Activated naive CD4-positive, alpha-beta T cell treated with anti-CD3 and anti-CD28 coated beads, Interleukin-2, amount 50 U/mL, for 24 hours (primary cell): Measurements from ENCODE around the gene COL13A1.

Source experiments
- H3K27ac Mint-ChIP-seq: one replicate; pipeline ENCODE4 v1.8.0; 2021; ENCODE audit warnings: mild to moderate bottlenecking, mixed read lengths
- H3K27me3 Mint-ChIP-seq: one replicate; pipeline ENCODE4 v1.8.0; 2021; ENCODE audit warnings: mixed read lengths
- H3K36me3 Mint-ChIP-seq: one replicate; pipeline ENCODE4 v1.8.0; 2021; ENCODE audit warnings: mixed read lengths
- H3K4me1 Mint-ChIP-seq: one replicate; pipeline ENCODE4 v1.8.0; 2021; ENCODE audit warnings: mixed read lengths
- H3K4me3 Mint-ChIP-seq: one replicate; pipeline ENCODE4 v1.8.0; 2021; ENCODE audit warnings: mild to moderate bottlenecking, mixed read lengths
- H3K9me3 Mint-ChIP-seq: one replicate; pipeline ENCODE4 v1.8.0; 2021; ENCODE audit warnings: mixed read lengths

COL13A1 gene

DNA sequence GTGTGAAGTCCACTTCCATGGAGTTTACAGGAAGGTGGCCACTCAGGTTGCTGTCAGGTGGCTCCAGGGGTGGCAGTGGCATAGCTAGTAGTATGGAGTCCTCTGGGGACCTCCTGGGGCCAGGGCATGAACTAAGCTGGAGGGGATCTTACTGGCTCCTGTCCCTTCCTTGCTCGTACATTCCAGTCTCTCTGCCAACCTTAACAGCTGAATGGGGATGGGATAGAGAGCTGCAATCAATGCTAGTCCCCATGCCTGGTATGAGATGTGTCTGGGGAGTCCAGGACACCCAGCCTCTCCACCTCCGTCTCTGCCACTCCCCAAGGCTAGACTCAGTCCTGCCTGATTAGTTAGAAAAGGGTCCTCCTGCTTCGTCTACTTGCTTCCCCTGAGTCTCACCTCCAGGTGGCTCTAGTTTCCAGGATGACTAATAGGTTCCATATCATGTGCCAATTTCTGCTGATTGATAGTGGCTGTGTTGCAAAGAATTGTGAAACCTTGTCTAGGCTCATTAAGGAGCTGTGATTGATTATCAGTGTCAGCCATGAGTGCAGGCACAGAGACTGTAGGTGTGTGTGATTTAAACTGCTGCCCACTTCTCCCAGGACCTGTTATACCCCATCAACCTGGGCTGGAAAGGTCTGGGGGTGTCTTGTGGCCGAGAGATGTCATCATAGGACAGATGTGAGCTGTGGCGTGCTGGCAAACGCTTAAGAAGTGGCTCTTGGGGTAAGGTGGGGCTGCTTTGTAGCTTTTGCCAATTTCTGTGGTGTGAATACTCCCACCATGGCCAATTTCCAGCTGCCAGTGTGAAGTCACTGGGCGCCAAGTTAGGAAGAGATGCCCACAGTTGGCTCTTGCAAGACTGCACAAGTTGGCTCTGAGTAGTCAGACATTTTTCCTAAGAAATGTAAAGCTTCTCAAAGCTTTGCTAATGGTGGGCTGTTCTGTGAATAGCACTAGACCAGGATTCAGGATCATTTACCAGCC is 59.8 kb downstream of the COL13A1 start:
- H3K4me1 Mint-ChIP-seq, result no peaks in the 10 kb centered on the region
- H3K36me3 Mint-ChIP-seq, result no peaks in the 10 kb centered on the region
- H3K9me3 Mint-ChIP-seq, result no peaks in the 10 kb centered on the region
- no peak overlapping the region for H3K27ac Mint-ChIP-seq
- H3K4me3 Mint-ChIP-seq, result no peak overlapping the region
- no peaks in the 10 kb centered on the region for H3K27me3 Mint-ChIP-seq

DNA sequence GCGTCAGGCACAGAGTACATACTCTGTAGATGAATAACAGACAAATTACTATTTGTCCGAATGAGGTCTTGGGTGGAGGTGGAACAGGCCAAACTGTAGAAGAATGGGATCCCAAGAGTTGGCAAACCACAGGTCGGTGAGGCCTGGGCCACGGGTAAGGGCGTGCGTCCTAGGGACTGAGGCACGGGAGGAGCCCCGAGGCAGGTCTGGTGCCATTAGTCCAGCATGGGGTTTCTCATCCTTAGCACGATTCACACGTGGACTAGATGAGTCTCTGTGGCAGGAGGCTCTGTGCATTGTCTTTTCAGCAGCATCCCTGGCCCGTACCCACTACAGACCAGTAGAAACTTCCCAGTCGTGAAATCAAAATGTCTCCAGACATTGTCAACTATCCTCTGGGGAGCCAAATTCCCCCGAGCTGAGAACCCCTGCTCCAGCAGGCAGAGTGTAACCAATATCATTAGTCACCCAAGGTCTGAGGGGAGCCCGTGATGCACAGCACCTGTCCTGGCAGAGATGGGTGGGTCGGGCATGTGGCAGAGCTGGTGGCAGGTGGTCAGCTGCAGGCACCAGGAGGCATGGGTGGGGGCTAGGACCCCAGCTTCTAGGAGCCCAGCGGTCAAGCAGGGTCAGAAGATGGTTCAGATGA is 61.3 kb downstream of the COL13A1 start:
- Mint-ChIP-seq H3K9me3 (no peaks in the 10 kb centered on the region), H3K4me1 (no peaks in the 10 kb centered on the region), H3K36me3 (no peaks in the 10 kb centered on the region), H3K27ac (no peak overlapping the region), H3K27me3 (no peaks in the 10 kb centered on the region), H3K4me3 (no peak overlapping the region)

DNA sequence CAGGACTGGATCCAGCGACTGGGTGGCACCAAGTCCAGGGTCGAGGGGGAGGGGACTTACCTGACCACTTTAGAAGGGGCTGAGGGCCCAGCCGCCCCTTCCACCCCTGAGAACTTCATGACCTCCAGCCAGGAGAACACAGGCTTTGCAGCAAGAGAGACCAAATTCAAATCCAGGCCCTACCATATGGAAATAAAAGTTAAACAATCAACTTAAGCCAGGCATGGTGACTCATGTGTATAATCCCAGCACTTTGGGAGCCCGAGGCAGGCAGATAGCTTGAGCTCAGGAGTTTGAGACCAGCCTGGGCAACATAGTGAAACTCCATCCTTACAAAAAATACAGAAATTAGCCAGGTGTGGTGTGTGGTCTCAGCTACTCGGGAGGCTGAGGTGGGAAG is 61.9 kb downstream of the COL13A1 start:
- Mint-ChIP-seq H3K27ac (no peak overlapping the region), H3K9me3 (no peaks in the 10 kb centered on the region), H3K36me3 (no peaks in the 10 kb centered on the region), H3K27me3 (no peaks in the 10 kb centered on the region), H3K4me3 (no peak overlapping the region), H3K4me1 (no peaks in the 10 kb centered on the region)

DNA sequence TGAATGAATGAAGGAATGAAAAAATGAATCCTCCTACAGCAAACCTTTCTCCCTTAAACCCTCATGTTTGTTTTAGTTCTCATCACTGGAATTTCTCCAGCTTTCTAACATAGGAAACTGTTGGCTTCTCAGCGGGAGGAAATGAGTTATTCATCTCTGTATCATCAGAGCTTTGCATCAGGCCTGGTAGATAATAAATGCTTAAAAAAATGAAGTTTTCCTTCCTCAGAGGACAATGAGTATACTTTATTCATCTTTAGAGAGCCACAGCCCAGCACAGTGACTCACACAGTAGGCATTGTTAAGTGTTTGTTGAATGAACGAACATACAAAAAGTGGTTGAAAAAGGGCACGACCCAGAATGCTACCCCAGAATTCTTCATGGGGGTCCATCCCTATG is 62.6 kb downstream of the COL13A1 start:
- no peaks in the 10 kb centered on the region for H3K4me1 Mint-ChIP-seq
- H3K36me3 Mint-ChIP-seq, result no peaks in the 10 kb centered on the region
- H3K27me3 Mint-ChIP-seq, result no peaks in the 10 kb centered on the region

DNA sequence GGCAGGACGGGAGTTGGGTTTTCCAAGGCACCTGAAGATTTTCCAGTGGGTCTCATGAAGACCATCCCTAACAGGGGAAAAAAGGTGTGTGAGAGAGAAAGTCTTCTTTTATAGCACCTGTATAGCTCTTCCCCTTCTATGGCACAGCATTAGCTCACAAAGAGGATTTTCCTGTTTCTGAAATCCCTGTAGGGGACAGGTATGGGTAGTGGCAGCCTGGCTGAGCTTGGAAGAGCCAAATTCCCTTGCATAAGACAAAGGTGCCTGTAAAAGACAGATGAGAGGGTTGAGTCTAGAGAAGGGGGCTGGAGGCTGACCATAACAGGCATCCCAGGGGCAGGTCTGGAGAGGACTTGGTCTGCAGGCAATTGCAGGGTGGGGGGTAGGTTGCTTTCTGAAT is 63.7 kb downstream of the COL13A1 start:
- no peaks in the 10 kb centered on the region for H3K9me3 Mint-ChIP-seq
- no peak overlapping the region for H3K4me3 Mint-ChIP-seq
- no peaks in the 10 kb centered on the region for H3K27me3 Mint-ChIP-seq
- H3K36me3 Mint-ChIP-seq, result no peaks in the 10 kb centered on the region
- H3K27ac Mint-ChIP-seq, result no peak overlapping the region
- H3K4me1 Mint-ChIP-seq, result no peaks in the 10 kb centered on the region

More for the DNA sequence above, 62.6 kb downstream of the COL13A1 start:
- Mint-ChIP-seq H3K27ac (no peak overlapping the region), H3K4me3 (no peak overlapping the region), H3K9me3 (no peaks in the 10 kb centered on the region)

DNA sequence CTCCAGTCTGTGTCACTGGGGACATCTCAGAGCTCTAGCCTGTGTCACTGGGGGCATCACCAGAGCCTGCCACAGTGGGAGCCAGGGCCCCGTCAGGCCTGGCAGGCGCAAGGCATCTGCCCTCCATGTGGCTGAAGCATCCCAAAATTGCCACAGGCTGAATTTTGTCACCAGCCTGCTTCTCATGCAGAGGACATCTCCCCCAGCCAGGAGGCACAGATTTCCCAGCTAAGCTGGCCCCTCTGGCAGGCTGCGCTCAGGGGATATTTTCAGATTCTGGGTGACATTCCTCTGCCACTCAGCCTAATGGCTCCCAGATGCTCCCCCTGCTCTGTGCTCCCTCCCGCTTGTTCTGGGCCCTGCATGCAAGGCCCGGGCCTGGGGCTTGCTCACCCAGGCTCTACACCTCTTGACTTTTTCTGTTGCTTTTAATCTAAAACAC is 64.6 kb downstream of the COL13A1 start:
- no peak overlapping the region for H3K4me3 Mint-ChIP-seq
- no peaks in the 10 kb centered on the region for H3K4me1 Mint-ChIP-seq
- no peak overlapping the region for H3K27ac Mint-ChIP-seq
- no peaks in the 10 kb centered on the region for H3K9me3 Mint-ChIP-seq
- H3K27me3 Mint-ChIP-seq, result no peaks in the 10 kb centered on the region
- no peaks in the 10 kb centered on the region for H3K36me3 Mint-ChIP-seq

DNA sequence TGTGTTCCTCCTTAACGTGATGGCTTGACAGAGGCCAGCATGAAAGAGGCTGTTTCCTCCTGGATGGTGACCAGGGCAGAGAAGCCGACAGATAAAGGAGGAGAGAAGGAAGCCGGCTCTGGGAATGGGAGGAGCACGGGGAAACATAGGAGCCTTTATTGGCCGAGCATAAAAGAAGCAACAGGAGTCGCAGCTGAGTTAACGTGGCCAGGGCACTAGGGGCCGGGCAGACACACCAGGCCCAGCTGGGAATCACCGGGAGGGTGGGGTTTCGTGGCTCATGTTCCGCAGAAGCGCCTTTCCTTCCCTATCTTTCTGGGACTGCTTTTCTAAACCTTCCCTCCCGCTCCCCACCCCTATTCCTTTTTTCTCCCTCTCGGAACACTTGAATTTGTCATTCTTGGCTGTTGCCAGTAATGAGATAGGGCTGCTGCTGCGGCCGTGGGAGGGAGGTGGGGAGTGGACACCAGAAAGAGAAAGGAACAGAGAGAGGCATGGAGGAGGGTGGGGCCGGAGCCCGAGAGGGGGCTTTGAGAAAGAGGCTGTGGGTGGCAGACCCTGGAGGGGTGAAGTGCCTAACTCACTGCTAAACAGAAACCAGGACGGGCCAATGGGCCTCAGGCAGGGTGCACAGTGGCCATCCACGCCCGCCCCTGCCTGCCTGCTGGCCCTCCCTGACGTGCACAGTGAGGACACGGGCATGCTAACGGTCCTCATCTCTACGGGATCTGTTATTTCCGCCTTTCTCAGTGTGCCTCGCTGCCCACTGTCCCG is 65.2 kb downstream of the COL13A1 start:
- Mint-ChIP-seq H3K27me3 (no peaks in the 10 kb centered on the region), H3K4me1 (no peaks in the 10 kb centered on the region), H3K4me3 (no peak overlapping the region), H3K27ac (no peak overlapping the region), H3K36me3 (no peaks in the 10 kb centered on the region), H3K9me3 (no peaks in the 10 kb centered on the region)

DNA sequence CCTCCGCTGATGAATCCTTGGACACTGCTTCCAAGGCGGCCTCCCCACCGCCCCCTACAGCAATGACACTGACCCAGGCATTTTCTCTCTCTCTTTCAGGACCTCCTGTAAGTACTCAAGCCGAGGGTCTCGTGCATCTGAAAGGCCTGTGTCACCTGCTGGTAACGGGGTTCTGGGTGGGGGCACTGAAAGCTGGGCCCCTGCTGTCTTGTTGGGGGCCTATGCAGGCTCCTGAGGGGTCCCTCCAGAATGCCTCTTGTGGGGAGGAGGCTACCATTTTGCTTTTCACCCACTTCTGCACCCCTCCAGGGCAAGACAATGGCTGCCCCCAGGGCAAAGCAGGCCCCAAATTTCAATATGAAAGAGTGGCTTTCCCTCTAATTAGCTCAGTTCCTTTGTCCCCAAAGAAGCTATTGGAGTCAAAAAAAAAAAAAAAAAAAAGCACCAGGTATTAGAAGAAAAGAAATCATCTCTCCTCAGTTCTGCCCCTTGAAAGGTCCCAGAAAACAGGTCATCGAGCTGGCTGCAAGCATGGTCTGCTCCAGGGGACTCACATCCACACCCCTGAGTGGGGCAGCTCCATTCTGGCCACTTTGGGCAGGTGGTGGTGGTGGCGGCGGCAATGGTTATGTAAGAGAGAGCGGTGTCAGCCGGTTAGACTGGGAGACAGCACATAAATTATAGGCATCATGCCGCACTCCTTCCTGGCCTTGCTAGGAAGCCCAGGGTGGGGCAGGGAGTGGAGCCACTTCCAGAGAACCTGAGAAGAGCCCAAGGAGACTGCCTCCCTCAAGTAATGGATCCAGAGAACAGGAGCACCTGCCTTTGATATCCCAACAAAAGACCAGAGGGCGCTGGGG is 66.2 kb downstream of the COL13A1 start:
- H3K36me3 Mint-ChIP-seq, result no peaks in the 10 kb centered on the region
- H3K4me3 Mint-ChIP-seq, result no peak overlapping the region
- H3K9me3 Mint-ChIP-seq, result no peaks in the 10 kb centered on the region
- no peaks in the 10 kb centered on the region for H3K4me1 Mint-ChIP-seq
- no peak overlapping the region for H3K27ac Mint-ChIP-seq
- no peaks in the 10 kb centered on the region for H3K27me3 Mint-ChIP-seq

DNA sequence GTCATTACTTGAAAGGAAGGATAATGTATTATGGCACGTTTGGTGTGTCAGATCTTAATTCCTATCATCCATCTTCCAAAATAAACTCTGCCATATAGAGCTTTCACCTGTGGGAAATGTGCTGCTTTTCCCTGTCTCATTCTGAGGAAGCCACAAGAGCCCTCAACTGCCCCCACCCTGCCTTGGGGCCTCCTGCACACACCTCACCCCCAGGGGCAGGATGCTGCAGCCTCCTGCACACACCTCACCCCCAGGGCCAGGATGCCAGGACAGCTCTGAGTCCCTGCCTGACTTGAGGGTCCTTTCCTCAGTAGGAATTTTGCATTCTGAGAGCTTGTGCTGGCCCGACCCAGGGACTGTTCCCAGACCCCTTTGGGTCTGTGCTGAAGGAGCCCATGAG is 67.1 kb downstream of the COL13A1 start:
- Mint-ChIP-seq H3K27ac (no peak overlapping the region), H3K36me3 (no peaks in the 10 kb centered on the region), H3K27me3 (no peaks in the 10 kb centered on the region), H3K4me1 (no peaks in the 10 kb centered on the region), H3K9me3 (no peaks in the 10 kb centered on the region), H3K4me3 (no peak overlapping the region)

DNA sequence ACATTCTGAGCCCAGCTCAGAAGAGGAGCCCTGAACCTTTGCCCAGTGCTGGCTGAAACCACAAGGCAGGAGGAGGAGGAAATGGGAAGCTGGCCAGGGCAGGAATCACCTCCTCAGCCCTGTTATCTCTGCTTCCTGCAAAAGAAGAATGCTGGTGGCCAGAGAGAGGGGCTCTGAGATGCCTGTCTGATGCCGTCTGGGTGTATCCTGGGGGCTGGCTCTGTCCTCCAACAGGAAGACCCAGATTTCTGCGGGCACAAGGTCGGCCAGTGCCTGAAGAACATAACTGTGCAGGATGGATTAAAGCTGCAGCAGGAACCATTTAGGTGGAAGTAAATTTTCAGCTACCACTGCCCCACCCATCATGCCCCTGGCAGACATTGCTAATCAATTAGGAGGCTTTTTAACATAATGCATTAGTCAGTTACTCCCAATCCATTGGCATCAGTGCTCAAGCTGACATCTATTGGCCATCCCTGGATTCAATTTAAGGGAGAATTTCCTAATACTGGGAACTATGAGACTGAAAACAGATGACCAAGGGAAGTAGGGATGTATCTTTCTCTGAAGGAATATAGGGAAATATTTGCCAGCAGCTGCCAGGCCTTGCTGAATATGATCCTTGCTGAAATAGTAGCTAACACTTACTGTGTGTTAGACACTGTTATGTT is 67.7 kb downstream of the COL13A1 start:
- H3K4me3 Mint-ChIP-seq, result no peak overlapping the region
- no peaks in the 10 kb centered on the region for H3K36me3 Mint-ChIP-seq
- no peaks in the 10 kb centered on the region for H3K9me3 Mint-ChIP-seq
- no peaks in the 10 kb centered on the region for H3K4me1 Mint-ChIP-seq
- H3K27ac Mint-ChIP-seq, result no peak overlapping the region
- no peaks in the 10 kb centered on the region for H3K27me3 Mint-ChIP-seq

DNA sequence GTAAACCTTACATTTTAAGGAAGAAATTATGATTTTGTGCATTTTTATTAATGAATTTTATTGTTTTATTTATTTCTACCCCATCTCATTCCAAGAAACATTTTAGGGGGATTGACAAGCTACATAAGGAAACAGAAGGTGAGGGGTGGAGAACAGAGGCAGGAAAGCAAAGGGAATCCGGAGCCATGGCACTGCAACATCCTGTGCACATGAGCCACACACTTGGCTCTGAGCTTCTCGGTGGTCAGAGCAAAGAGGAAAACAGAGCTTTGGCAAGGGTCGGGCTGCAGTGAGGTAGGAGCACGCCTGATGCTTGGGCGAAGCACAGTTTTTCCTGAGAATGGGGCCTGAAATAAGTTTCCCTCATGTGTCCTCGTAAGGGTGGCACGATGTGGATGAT is 68.9 kb downstream of the COL13A1 start:
- H3K9me3 Mint-ChIP-seq, result no peaks in the 10 kb centered on the region
- H3K4me3 Mint-ChIP-seq, result no peak overlapping the region
- no peaks in the 10 kb centered on the region for H3K27me3 Mint-ChIP-seq
- no peaks in the 10 kb centered on the region for H3K36me3 Mint-ChIP-seq
- no peaks in the 10 kb centered on the region for H3K4me1 Mint-ChIP-seq
- H3K27ac Mint-ChIP-seq, result no peak overlapping the region

DNA sequence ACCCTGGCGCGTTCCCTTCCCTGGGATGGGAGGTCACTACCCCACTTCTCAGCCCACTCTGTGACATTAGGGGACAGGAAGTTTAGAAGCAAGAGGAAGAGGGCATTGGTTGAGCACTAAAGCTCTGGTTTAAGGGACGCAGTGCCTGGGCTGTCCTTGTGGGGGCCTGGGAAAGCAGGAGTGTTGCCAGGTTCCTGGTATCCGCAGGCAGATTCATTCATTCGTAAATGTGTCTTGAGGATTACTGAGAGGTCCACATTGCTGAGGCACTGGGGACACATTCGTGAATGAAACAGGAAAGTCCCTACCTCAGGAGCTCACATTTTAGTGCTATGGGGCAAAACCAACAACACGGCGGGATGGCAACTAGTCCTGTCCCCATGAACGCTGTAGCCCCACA is 69.4 kb downstream of the COL13A1 start:
- no peak overlapping the region for H3K4me3 Mint-ChIP-seq
- no peaks in the 10 kb centered on the region for H3K4me1 Mint-ChIP-seq
- H3K27me3 Mint-ChIP-seq, result no peaks in the 10 kb centered on the region
- H3K9me3 Mint-ChIP-seq, result no peaks in the 10 kb centered on the region
- H3K36me3 Mint-ChIP-seq, result no peaks in the 10 kb centered on the region
- no peak overlapping the region for H3K27ac Mint-ChIP-seq

DNA sequence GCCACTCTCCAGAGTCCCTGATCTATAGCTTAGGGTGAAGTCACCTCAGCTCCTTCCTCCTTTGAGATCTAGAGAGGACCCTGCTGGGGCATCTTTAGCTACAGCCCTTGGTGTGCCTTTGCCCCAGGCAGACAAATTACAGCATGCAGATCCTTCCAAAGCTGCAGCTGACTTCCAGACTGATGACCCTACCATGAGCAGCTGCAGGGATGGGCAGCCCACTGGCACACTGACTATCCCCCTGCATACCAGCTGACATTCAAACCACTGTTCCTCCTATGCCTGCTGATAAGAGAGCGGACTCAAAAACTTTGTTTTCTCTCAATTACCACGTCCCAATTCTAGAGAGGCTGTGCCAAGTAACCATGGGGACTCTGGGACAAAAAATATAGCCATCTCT is 70.6 kb downstream of the COL13A1 start:
- Mint-ChIP-seq H3K4me1 (no peaks in the 10 kb centered on the region), H3K4me3 (no peak overlapping the region), H3K27ac (no peak overlapping the region), H3K9me3 (no peaks in the 10 kb centered on the region), H3K27me3 (no peaks in the 10 kb centered on the region), H3K36me3 (no peaks in the 10 kb centered on the region)

DNA sequence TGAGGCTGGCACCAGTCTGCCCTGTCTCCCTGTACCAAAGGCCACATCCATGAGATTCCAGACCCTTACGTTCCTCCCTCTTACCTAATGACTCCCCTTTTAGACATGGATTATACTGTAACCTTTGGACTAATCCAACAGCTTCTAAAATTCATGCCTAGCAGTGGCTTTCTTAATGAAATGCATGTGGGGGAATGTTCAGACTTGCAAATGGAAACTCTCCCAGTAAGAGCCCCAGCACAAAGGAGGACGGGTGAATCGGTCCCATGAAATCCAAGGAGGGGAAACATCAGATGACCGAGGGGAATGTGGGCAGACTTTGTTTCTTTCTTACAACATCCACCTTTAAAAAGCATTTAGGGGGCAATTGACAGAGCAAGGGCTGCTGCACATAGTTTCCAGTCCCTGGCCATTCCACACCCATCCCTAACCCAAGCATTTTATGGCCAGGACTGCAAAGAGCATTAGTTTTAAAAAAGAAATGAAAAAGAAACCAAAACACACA is 71.5 kb downstream of the COL13A1 start:
- H3K4me1 Mint-ChIP-seq, result no peaks in the 10 kb centered on the region
- H3K36me3 Mint-ChIP-seq, result no peaks in the 10 kb centered on the region
- no peaks in the 10 kb centered on the region for H3K9me3 Mint-ChIP-seq
- H3K27me3 Mint-ChIP-seq, result no peaks in the 10 kb centered on the region
- H3K27ac Mint-ChIP-seq, result no peak overlapping the region
- H3K4me3 Mint-ChIP-seq, result no peak overlapping the region
